OCI-LY7 (cell line): ENCODE results near the gene SCD.

ENCODE experiments used
- EZH2phosphoT487 ChIP-seq: fragments of 200-600 bp; sonication (generic); IDR thresholded peaks from 2 replicates; pipeline ENCODE4 v1.6.1; 2018; ENCODE audit warnings: low read depth, borderline replicate concordance, mild to moderate bottlenecking, mixed run types, antibody characterized with exemption, low read length, moderate library complexity, mixed read lengths
- TF ChIP-seq, protein P1 (sequence below): fragments of 200-600 bp; sonication (generic); conservative IDR thresholded peaks from 2 replicates; pipeline ENCODE4 v1.5.1; 2014; ENCODE audit warnings: mild to moderate bottlenecking, antibody characterized with exemption, low read length, moderate library complexity, mixed read lengths

- TF ChIP-seq, protein P1, sequence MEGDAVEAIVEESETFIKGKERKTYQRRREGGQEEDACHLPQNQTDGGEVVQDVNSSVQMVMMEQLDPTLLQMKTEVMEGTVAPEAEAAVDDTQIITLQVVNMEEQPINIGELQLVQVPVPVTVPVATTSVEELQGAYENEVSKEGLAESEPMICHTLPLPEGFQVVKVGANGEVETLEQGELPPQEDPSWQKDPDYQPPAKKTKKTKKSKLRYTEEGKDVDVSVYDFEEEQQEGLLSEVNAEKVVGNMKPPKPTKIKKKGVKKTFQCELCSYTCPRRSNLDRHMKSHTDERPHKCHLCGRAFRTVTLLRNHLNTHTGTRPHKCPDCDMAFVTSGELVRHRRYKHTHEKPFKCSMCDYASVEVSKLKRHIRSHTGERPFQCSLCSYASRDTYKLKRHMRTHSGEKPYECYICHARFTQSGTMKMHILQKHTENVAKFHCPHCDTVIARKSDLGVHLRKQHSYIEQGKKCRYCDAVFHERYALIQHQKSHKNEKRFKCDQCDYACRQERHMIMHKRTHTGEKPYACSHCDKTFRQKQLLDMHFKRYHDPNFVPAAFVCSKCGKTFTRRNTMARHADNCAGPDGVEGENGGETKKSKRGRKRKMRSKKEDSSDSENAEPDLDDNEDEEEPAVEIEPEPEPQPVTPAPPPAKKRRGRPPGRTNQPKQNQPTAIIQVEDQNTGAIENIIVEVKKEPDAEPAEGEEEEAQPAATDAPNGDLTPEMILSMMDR: no peak
- TF ChIP-seq EZH2phosphoT487: no peak
Observed at GRCh38 chr10:100373298-100374199, 26.5 kb downstream of the SCD start.
